CD4-positive, alpha-beta T cell treated with Interleukin-12 subunit alpha and Interleukin-12 subunit beta, for 1 hour (primary cell): ENCODE data around the gene ANO2.

Source experiments
- DNase-seq: peaks from one replicate; pipeline ENCODE4 v3.0.0-alpha.2; 2020

Gene ANO2

GRCh38 chr12:5770727-5771126, 174.3 kb downstream of the ANO2 start:
- DNase-seq, result no peak

DNA sequence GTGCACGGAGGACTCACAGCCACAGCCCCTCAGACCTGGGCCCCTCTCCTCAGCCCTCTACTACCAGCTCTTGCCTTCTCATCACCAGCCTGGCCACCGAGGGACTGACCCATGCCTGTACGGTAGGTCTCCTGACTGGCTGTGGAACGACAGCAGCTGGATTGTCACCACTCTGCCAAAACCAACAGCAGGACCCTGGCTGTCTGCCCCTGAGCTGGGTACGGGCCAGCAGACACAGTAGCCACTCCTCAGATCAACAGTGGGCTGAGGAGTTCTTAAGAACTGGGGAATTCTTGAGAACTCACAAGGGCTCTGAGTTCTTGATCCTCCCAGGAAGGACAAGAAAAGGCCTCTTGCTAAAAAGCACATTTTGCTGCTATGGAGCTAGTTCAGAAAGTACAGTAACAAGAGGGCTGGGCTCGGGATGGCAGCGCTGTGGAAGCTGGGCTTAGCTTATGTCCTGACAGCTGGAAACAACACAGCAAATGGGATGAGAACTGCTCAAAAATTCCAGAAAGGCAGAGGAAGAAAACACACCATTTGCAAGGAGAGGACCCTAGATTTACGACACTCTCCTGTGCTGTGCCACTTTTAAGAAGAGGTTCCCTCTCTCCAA, 176.4 kb downstream of the ANO2 start:
- no peak for DNase-seq

GRCh38 chr12:5768171-5768570, 176.9 kb downstream of the ANO2 start:
- DNase-seq, result no peak

GRCh38 chr12:5758347-5758746, 186.7 kb downstream of the ANO2 start:
- no peak for DNase-seq

DNA sequence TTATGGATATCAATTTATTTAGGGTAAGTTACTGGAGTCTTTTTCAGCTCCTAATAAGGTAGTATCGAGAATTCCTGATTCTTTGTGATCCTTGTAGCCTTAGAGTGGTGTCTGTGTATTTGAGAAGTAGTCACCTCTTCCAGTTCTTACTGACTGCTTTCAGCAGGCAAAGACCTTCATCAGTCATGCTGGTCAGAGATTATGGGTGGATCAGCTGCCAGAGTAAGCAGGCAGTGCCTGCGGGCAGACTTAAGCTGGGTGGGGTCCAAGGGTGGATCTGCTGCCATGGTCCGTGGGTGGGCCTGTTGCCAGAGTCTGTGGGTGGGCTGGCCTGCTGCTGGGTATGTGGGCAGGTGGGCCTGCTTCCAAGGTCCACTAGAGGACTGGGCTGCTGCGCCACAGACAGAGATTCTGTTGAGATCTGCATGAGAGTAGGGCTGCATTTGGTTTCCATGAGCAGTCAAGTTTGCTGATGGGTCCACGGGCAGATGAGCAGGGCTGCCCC, 188.7 kb downstream of the ANO2 start:
- DNase-seq, result no peak

- DNase-seq, result no peak
These were observed 197.0 kb downstream of the ANO2 start for GRCh38 chr12:5748027-5748426.

DNA sequence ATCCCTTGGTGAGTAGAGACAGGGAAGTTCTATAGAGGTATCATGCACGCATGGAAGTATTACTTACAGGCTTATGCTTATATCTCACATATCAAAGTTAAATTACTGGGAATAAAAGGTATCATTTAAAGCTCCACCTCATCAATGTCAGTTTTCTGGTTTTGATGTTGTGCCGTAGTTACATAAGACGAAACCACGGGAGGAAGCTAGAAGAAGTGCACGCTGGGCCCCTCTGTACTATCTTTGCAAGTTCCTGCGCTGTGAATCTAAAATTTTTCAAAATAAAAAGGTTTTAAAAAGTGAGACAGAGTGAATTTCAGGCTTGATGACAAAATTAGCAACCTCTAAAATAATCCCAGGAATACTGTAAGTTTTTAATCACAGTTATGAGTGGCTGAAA, 198.1 kb downstream of the ANO2 start:
- no peak for DNase-seq

- no peak for DNase-seq
These were observed 198.8 kb downstream of the ANO2 start for GRCh38 chr12:5746036-5746908.

GRCh38 chr12:5745251-5745888, 199.7 kb downstream of the ANO2 start:
- DNase-seq, result peak; percentile 16

- DNase-seq, result no peak
These were observed 202.8 kb downstream of the ANO2 start for GRCh38 chr12:5742258-5742657.

DNA sequence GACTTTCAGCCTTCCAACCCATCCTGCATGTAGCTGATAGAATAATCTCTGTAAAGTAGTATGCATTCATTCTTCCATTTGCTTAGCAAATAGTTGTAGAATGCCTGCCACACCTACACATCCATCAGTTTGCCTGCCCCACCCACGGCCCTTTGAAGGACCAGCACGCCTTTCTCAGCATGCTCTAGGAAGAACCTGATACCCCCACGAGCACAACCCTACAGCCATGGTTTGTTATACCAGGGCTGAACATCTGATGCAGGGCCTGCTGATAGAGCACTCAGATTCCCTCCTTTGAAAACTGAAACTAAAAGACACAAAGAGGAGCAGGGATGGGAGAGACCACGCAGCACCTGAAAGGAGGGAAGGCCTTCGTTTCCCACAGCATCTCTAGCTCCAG, 205.1 kb downstream of the ANO2 start:
- DNase-seq, result no peak

DNA sequence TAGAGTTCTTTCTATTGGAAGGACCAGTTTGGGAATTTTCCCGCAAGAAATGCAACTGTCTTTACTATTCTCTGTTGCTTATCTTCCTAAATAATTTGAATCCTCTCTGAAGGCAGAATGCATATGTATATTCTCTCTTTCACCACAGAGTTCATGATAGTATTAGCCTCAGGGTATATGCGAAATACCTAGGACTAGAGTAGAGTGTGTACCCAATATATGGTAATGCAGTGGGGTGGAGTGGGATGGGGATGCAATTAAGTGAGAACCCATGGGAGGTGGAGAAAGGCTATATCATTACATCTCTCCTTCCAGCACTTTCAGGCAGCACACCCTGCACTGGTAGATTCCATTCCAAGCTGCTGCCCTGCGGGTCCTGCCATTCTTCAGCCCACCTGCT, 207.3 kb downstream of the ANO2 start:
- no peak for DNase-seq

DNA sequence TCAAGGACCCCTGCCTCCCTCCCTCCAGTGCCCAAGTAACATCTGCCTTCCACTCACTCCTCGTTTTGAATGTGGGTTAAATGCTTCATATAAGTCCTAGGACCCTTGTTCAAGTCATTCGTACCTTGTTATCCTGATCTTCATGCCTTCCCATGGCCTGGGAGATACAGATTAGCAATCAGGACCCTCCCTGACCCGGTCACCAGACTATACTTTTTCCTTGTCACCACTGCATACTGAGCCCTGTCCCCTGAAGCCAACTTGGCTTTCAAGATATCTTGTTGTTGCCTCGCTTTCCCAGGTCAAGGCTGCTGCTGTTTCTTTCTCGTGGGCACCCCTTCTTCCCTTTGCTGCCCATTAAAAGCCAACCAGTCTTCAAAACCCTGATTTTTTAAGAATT, 208.5 kb downstream of the ANO2 start:
- no peak for DNase-seq

- DNase-seq, result no peak
These were observed 209.0 kb downstream of the ANO2 start for GRCh38 chr12:5736016-5736415.

DNA sequence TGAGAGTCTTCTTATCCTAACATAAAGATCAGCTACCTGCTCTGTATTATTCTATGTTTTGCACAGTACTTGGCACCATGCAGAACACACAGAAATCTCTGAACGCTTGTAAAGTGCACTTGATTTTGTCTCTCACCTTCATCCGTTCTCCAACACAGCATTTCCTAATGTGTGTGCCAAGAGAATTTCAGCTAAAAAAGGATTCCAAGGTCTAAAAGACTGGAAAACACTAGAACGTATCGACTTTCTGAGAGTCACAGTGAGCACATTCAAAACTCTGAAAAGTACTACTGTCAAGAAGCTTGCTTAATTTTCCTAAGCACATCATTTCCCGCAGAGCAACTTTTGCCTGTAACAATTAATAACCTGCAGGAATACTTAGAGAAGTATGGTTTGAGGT, 211.1 kb downstream of the ANO2 start:
- DNase-seq, result no peak

- no peak for DNase-seq
These were observed 211.8 kb downstream of the ANO2 start for GRCh38 chr12:5733136-5733755.

- DNase-seq, result no peak
These were observed 214.1 kb downstream of the ANO2 start for GRCh38 chr12:5730962-5731361.

DNA sequence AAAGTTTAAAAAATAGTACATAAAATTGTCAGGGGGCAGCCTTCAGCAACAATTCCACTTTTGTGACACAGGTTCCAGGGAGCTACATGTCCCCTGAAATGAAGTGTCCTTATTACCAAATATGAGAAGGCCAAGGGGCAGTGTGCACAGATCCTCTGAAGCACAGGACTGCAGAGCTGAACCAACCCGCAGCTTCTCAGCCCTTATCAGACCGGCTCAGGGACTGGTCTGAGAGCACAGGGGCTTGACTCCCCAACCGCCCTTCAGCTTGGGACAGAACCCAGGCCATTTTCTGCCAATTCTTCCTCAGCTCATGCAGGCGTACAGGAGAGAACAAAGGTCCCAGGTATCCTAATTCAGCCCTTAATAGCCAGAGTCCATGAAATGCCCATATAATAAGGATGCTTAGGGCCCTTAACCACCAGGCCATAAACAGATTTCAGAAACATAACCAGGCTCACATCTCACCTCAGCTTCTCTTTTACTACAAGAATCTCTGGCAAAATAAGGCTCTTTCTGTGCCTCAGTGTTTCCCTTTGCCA, 221.3 kb downstream of the ANO2 start:
- no peak for DNase-seq

DNA sequence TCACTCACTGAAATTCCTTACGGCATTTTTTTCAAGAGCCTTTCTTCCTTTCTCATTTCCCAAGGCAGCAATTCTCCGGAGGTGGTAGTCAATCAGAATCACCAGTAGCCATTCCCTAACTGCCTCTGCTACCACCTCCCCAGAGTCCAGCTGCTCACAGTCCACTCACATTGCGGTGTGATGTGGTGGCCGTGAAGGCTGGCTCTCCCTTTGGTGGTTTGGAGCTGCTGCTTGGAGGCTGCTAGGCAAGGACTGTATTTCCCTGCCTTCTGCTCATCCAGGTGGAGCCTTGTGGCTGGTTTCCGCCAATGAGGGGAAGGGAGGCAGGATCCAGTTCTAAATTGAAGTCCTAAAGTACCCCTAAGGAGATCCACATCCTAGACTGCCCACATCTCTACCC, 222.0 kb downstream of the ANO2 start:
- no peak for DNase-seq

DNA sequence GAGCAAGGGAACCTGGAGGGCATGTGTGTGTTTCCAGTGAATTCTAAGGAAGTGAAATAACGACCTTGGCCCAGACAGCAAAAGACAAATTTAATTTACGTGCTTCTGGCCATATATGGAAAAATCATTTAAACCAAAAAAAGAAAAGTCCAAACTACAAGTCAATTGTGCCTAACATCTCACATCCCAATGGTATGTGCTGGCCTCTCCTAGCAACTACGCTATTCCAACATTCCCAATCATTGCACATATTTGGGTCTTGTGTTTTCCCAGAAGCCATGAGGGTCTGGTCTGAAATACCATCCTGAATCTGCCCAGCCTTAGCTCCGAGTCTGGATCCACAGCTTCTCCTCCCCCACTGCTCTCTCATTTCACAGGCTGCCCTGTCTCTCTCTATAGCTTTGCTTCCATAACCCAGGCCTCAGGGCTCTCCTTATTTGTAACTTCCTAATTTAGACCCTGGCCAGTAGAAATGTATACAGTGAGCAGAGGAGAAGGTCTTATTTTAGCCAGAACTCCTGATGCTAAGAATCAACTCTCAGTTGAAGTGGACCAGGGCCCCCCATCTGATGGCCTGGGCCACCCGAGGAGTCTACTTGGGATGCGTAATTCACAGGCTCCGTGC, 224.6 kb downstream of the ANO2 start:
- no peak for DNase-seq

GRCh38 chr12:5718680-5719079, 226.4 kb downstream of the ANO2 start:
- no peak for DNase-seq

DNA sequence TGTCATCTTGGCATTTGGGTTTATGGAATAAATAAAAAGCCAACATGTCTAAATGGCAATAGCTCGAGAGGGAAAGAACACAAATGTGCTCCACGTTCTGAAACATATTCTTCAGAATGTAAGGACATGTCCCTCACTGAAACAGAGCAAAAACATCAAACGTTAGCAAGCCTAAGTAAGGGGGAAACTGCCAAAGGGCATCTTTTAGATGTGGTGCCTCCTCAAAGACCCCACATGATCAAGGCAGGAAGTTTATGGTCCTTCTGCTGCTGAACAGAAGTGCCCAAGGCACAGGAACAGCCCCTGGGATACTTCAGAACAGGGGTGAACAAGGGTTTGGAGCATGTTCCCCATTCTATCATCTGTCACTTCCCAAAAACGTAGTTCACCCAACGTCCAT, 227.0 kb downstream of the ANO2 start:
- no peak for DNase-seq

DNA sequence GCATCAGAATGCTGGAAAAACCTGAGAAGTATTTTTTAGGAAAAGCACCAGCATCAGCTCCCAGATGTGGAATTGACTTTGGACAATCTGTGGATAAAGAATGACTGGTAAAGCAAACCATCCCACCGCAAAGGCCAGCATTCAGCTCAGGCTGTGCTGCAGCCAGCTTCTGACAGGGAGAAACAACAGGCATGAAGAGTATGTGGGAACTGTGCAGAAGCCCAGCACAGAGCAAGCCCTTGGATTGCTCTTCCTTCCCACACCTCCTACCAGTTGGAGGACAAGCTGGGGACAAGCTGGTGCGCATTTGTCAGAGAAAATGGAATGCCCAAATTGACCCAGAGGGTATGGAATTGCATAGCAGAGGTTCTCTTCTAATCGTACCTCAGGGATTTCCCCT, 228.1 kb downstream of the ANO2 start:
- DNase-seq, result no peak
